DOHH2 (cell line): Measurements from ENCODE around the gene CACNA1D.

Source experiments
- EZH2phosphoT487 ChIP-seq: fragments of 200-600 bp; sonication (generic); IDR thresholded peaks from 2 replicates; pipeline ENCODE4 v1.6.1; 2017; ENCODE audit warnings: borderline replicate concordance, mild to moderate bottlenecking, antibody characterized with exemption, low read length, moderate library complexity, mixed read lengths
- TF ChIP-seq, protein P1 (sequence below): fragments of 200-600 bp; sonication (generic); IDR thresholded peaks from one replicate; pipeline ENCODE4 v1.5.1; 2014; ENCODE audit warnings: antibody characterized with exemption, mild to moderate bottlenecking, low read depth, low read length; ENCODE audit not compliant: poor library complexity, severe bottlenecking

- TF ChIP-seq, protein P1, sequence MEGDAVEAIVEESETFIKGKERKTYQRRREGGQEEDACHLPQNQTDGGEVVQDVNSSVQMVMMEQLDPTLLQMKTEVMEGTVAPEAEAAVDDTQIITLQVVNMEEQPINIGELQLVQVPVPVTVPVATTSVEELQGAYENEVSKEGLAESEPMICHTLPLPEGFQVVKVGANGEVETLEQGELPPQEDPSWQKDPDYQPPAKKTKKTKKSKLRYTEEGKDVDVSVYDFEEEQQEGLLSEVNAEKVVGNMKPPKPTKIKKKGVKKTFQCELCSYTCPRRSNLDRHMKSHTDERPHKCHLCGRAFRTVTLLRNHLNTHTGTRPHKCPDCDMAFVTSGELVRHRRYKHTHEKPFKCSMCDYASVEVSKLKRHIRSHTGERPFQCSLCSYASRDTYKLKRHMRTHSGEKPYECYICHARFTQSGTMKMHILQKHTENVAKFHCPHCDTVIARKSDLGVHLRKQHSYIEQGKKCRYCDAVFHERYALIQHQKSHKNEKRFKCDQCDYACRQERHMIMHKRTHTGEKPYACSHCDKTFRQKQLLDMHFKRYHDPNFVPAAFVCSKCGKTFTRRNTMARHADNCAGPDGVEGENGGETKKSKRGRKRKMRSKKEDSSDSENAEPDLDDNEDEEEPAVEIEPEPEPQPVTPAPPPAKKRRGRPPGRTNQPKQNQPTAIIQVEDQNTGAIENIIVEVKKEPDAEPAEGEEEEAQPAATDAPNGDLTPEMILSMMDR: peak; percentile 27
- no peak for TF ChIP-seq EZH2phosphoT487
These were observed 235.2 kb downstream of the CACNA1D start for GRCh38 chr3:53729618-53730017.
